OCI-LY7 (cell line): ENCODE results near the gene TLCD5. TPM values are rescaled to one million over a fixed set of nuclear protein-coding genes. Genes with fewer than 3 reads are reported as not detected.

Experiments used
- BruUV-seq: library from RNA; stranded (reverse); fragments of 400-500 nt; replicated peaks from 2 replicates; lab custom pipeline; 2021; lab: Mats Ljungman, UMichigan
- CTCF ChIA-PET: fragments of 300-600 bp; sonication (Branson Sonifier 250); formaldehyde crosslinking; loops from one replicate; lab custom pipeline; 2022; ENCODE audit warnings: antibody characterized with exemption; ENCODE audit not compliant: unreplicated experiment; lab: Charles Lee
- POLR2A ChIA-PET: fragments of 300-600 bp; sonication (Branson Sonifier 250); formaldehyde crosslinking; loops from one replicate; lab custom pipeline; 2022; ENCODE audit warnings: antibody characterized with exemption; lab: Charles Lee
- DNase-seq: peaks from one replicate; pipeline ENCODE4 v3.0.0-alpha.2; 2015; ENCODE audit warnings: low spot score
- H2AFZ ChIP-seq: fragments of 200-600 bp; sonication (generic), shearing (Covaris generic); 2 replicates; pipeline ENCODE4 v1.6.1; 2014; ENCODE audit warnings: mild to moderate bottlenecking, antibody characterized with exemption, low read length, moderate library complexity
- H3K27ac ChIP-seq: fragments of 200-600 bp; sonication (generic); 2 replicates; pipeline ENCODE4 v1.5.1; 2014; ENCODE audit warnings: mixed run types, low read depth, mild to moderate bottlenecking, moderate library complexity, low read length, inconsistent platforms; ENCODE audit not compliant: poor library complexity, severe bottlenecking
- H3K36me3 ChIP-seq: fragments of 200-600 bp; sonication (generic); 2 replicates; pipeline ENCODE4 v1.6.1; 2014; ENCODE audit warnings: mild to moderate bottlenecking, antibody characterized with exemption, low read length, moderate library complexity, mixed read lengths; ENCODE audit not compliant: insufficient read depth
- H3K4me1 ChIP-seq: fragments of 200-600 bp; sonication (generic); 2 replicates; pipeline ENCODE4 v1.5.1; 2014; ENCODE audit warnings: mild to moderate bottlenecking, low read length; ENCODE audit not compliant: insufficient read depth, poor library complexity, severe bottlenecking
- H3K4me2 ChIP-seq: fragments of 200-600 bp; sonication (generic); 2 replicates; pipeline ENCODE4 v1.6.1; 2014; ENCODE audit warnings: mild to moderate bottlenecking, low read length
- H3K4me3 ChIP-seq: fragments of 200-600 bp; sonication (generic); 2 replicates; pipeline ENCODE4 v1.5.1; 2014; ENCODE audit warnings: mild to moderate bottlenecking, low read depth, low read length; ENCODE audit not compliant: poor library complexity, severe bottlenecking
- H3K79me2 ChIP-seq: fragments of 200-600 bp; sonication (generic); 2 replicates; pipeline ENCODE4 v1.6.1; 2016; ENCODE audit warnings: low read depth, mild to moderate bottlenecking, low read length, moderate library complexity, mixed read lengths; ENCODE audit not compliant: insufficient read depth
- H3K9me2 ChIP-seq: fragments of 200-600 bp; sonication (generic); 2 replicates; pipeline ENCODE4 v1.6.1; 2016; ENCODE audit warnings: mild to moderate bottlenecking, low read length, mixed read lengths; ENCODE audit not compliant: insufficient read depth
- H3K9me3 ChIP-seq: fragments of 200-600 bp; sonication (generic); 2 replicates; pipeline ENCODE4 v1.6.1; 2014; ENCODE audit warnings: mild to moderate bottlenecking, mixed run types, low read length, mixed read lengths
- H4K20me1 ChIP-seq: fragments of 200-600 bp; sonication (generic); 2 replicates; pipeline ENCODE4 v1.6.1; 2014; ENCODE audit warnings: mild to moderate bottlenecking, antibody characterized with exemption, low read length, moderate library complexity, mixed read lengths; ENCODE audit not compliant: insufficient read depth
- CTCF ChIP-seq: fragments of 200-600 bp; sonication (generic); conservative IDR thresholded peaks from 2 replicates; pipeline ENCODE4 v1.5.1; 2014; ENCODE audit warnings: mild to moderate bottlenecking, antibody characterized with exemption, low read length, moderate library complexity, mixed read lengths
- EZH2phosphoT487 ChIP-seq: fragments of 200-600 bp; sonication (generic); IDR thresholded peaks from 2 replicates; pipeline ENCODE4 v1.6.1; 2018; ENCODE audit warnings: low read depth, borderline replicate concordance, mild to moderate bottlenecking, mixed run types, antibody characterized with exemption, low read length, moderate library complexity, mixed read lengths
- intact Hi-C: fragments of 100-400 bp; cut with micrococcal nuclease; formaldehyde crosslinking; loops from one replicate; pipeline ENCODE4 v1.10.0; 2022; ENCODE audit not compliant: unreplicated experiment
- total RNA-seq, 2 experiments: library from RNA; depleted of rRNA in 1 of 2; stranded (reverse); fragments of >200 nt in 1 of 2; shearing (Covaris generic) in 1 of 2; gene quantifications; 2 replicates each; pipeline ENCODE4 v1.2.3, GENCODE V29; 2014 to 2022

Gene TLCD5
- total RNA-seq, 2 experiments from 2014 or later, result 0.60 TPM; not detected in 1

- Histone ChIP-seq H3K9me3 (no peaks in the 10 kb centered on the region), H3K4me1 (peaks cover 31% of the 10 kb centered on the region), H3K27ac (no peak within 1 kb of the TSS), H2AFZ (peak within 1 kb of the TSS; percentile 71), H3K4me2 (peak within 1 kb of the TSS; percentile 91), H3K4me3 (peak within 1 kb of the TSS; percentile 79), H4K20me1 (peaks cover 23% of the 10 kb centered on the region), H3K36me3 (no peaks in the 10 kb centered on the region), H3K9me2 (no peaks in the 10 kb centered on the region), H3K79me2 (peaks cover 26% of the 10 kb centered on the region; the same call in 1 of the 2 replicates)
- BruUV-seq, result no TSS peak
- intact Hi-C loops, result loop anchor here (1.0 to 10.0 kb wide), 5 partner anchors 8 to 617 kb away; no protein-coding TSS in a partner anchor
- POLR2A ChIA-PET, result interaction anchor here (0.6 kb wide), 2 partner anchors 765 to 1014 kb away, joined by 3 to 4 read pairs; partner anchors contain the start of gene TECTA
- CTCF ChIA-PET, result no interaction called here
- TF ChIP-seq CTCF (peak; percentile 83), EZH2phosphoT487 (no peak)
- DNase-seq, result peak; percentile 94
Measured at GRCh38 chr11:120335908-120336640, 11.0 kb downstream of the TLCD5 start, which contains the start of gene ARHGEF12. Gene ARHGEF12, plus strand, starts transcription at chr11:120336413. Its CDS starts 831 bp downstream, at chr11:120337244.

DNA sequence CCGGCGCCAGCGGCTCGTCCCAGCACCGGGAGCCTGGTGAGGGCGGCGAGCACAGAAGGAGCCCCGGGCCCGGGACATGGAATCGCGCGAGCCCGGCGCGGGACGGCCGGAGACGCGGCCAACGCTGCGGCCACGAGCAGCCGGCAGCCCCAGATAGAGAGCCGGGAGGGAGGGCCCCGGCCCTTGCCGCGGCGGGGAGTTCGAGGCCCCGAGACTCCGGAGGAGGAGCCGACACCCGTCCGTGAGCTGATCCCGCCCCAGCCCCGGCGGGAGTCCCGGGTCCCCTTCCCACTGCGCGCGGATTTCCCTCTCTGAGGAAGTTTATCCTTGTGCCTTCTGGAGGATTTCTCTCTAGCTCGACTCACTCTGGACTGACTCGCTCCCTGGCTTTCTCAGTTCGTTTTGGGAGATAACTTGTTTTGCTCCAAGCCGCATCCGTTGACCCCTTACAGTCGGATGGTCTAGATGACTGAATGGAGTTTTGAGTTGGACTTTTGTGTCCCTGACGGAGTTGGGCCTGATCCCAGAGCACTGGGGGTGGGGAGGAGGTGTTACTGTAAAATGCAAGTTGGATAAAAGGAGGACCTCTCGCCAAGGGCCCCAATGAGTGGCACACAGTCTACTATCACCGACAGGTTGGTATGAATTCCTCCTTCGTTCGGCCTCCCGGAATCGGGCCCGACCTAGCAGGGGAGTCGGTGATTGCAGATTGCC, 11.7 kb downstream of the TLCD5 start:
- H4K20me1 ChIP-seq, result peaks cover 23% of the 10 kb centered on the region
- H3K4me3 ChIP-seq, result peak overlapping the region; percentile 79
- peaks cover 26% of the 10 kb centered on the region; the same call in 1 of the 2 replicates for H3K79me2 ChIP-seq
- intact Hi-C loops, result loop anchor here (1.0 to 10.0 kb wide), 4 partner anchors 8 to 348 kb away; no protein-coding TSS in a partner anchor
- no peaks in the 10 kb centered on the region for H3K9me2 ChIP-seq
- H3K27ac ChIP-seq, result no peak overlapping the region
- no peaks in the 10 kb centered on the region for H3K9me3 ChIP-seq
- TF ChIP-seq CTCF (no peak), EZH2phosphoT487 (no peak)
- DNase-seq, result peak; percentile 53
- BruUV-seq, result no TSS peak
- POLR2A ChIA-PET, result interaction anchor here (0.6 kb wide), 1 partner anchor 1015 kb away, joined by 4 read pairs; no protein-coding TSS in a partner anchor
- H3K4me1 ChIP-seq, result peaks cover 31% of the 10 kb centered on the region
- no peaks in the 10 kb centered on the region for H3K36me3 ChIP-seq
- H3K4me2 ChIP-seq, result peak overlapping the region; percentile 91
- CTCF ChIA-PET, result no interaction called here
- H2AFZ ChIP-seq, result peak overlapping the region; percentile 65
